ENCODE data around the gene PRKCB. TPM values are rescaled to one million over a fixed set of nuclear protein-coding genes. Genes with fewer than 3 reads are reported as not detected.

PRKCB gene
- total and polyA plus RNA-seq, 2 donors (not counting 1 experiment from before 2014, with no cell fraction given): 0.01 TPM; not detected in 1

- no peak overlapping the region for H2AFZ ChIP-seq (ENCODE audit: low read length)
- no peak overlapping the region for H3K4me3 ChIP-seq (replicated peaks in 1 of 4; ENCODE audit: control extremely low read depth in 1 of 4, insufficient read depth in 1 of 4, low read depth in 3 of 4, low read length in 4 of 4)
- no peaks in the 10 kb centered on the region for H3K36me3 ChIP-seq (ENCODE audit: control insufficient read depth, insufficient read depth, low read length)
- DNase-seq (ENCODE audit: low read depth in 2 of 2): no peak
- no peak for TF ChIP-seq CTCF (conservative IDR thresholded peaks at IDR 0.05 in 1 of 2, IDR thresholded peaks at IDR 0.05 in 1 of 2; ENCODE audit: low read depth in 1 of 2, low read length in 2 of 2)
- no peaks in the 10 kb centered on the region for H3K27me3 ChIP-seq (ENCODE audit: control insufficient read depth, insufficient read depth, low read length)
- no peaks in the 10 kb centered on the region for H3K79me2 ChIP-seq (ENCODE audit: control insufficient read depth, insufficient read depth, low read length)
- no peak overlapping the region for H3K27ac ChIP-seq (ENCODE audit: insufficient read depth, low read length)
- no peaks in the 10 kb centered on the region for H3K4me1 ChIP-seq (ENCODE audit: control insufficient read depth, extremely low read depth, insufficient read depth, low read length)
- no peaks in the 10 kb centered on the region for H3K9me3 ChIP-seq (ENCODE audit: control insufficient read depth, insufficient read depth, low read depth, low read length)
- no peaks in the 10 kb centered on the region for H4K20me1 ChIP-seq (ENCODE audit: control insufficient read depth, extremely low read depth, insufficient read depth, low read length)
- no peak overlapping the region for H3K9ac ChIP-seq (ENCODE audit: insufficient read depth, low read length)
- H3K4me2 ChIP-seq (ENCODE audit: extremely low read depth, insufficient read depth, low read length): no peak overlapping the region
Measured at GRCh38 chr16:23829454-23829853, 6.3 kb upstream of the PRKCB start.

GRCh38 chr16:23830276-23830675 lies 5.5 kb upstream of the PRKCB start:
- DNase-seq (ENCODE audit: low read depth in 2 of 2): no peak
- Histone ChIP-seq H3K4me2 (ENCODE audit: extremely low read depth, insufficient read depth, low read length) (no peak overlapping the region), H3K79me2 (ENCODE audit: control insufficient read depth, insufficient read depth, low read length) (no peaks in the 10 kb centered on the region), H3K9me3 (ENCODE audit: control insufficient read depth, insufficient read depth, low read depth, low read length) (no peaks in the 10 kb centered on the region), H3K27me3 (ENCODE audit: control insufficient read depth, insufficient read depth, low read length) (peaks cover 3% of the 10 kb centered on the region), H3K4me1 (ENCODE audit: control insufficient read depth, extremely low read depth, insufficient read depth, low read length) (no peaks in the 10 kb centered on the region), H3K36me3 (ENCODE audit: control insufficient read depth, insufficient read depth, low read length) (no peaks in the 10 kb centered on the region), H3K4me3 (replicated peaks in 1 of 4; ENCODE audit: control extremely low read depth in 1 of 4, insufficient read depth in 1 of 4, low read depth in 3 of 4, low read length in 4 of 4) (no peak overlapping the region), H2AFZ (ENCODE audit: low read length) (no peak overlapping the region), H3K9ac (ENCODE audit: insufficient read depth, low read length) (no peak overlapping the region), H4K20me1 (ENCODE audit: control insufficient read depth, extremely low read depth, insufficient read depth, low read length) (no peaks in the 10 kb centered on the region), H3K27ac (ENCODE audit: insufficient read depth, low read length) (no peak overlapping the region)
- TF ChIP-seq EZH2 (IDR thresholded peaks at IDR 0.05; ENCODE audit: low read length, missing control alignments) (no peak), CTCF (conservative IDR thresholded peaks at IDR 0.05 in 1 of 2, IDR thresholded peaks at IDR 0.05 in 1 of 2; ENCODE audit: low read depth in 1 of 2, low read length in 2 of 2) (no peak)

GRCh38 chr16:23832882-23833281 lies 2.9 kb upstream of the PRKCB start:
- no peak overlapping the region for H3K9ac ChIP-seq (ENCODE audit: insufficient read depth, low read length)
- no peaks in the 10 kb centered on the region for H3K79me2 ChIP-seq (ENCODE audit: control insufficient read depth, insufficient read depth, low read length)
- H3K4me1 ChIP-seq (ENCODE audit: control insufficient read depth, extremely low read depth, insufficient read depth, low read length): no peaks in the 10 kb centered on the region
- no peaks in the 10 kb centered on the region for H4K20me1 ChIP-seq (ENCODE audit: control insufficient read depth, extremely low read depth, insufficient read depth, low read length)
- H3K4me3 ChIP-seq (replicated peaks in 1 of 4; ENCODE audit: control extremely low read depth in 1 of 4, insufficient read depth in 1 of 4, low read depth in 3 of 4, low read length in 4 of 4): no peak overlapping the region
- no peak overlapping the region for H3K27ac ChIP-seq (ENCODE audit: insufficient read depth, low read length)
- H3K4me2 ChIP-seq (ENCODE audit: extremely low read depth, insufficient read depth, low read length): no peak overlapping the region
- no peak for TF ChIP-seq EZH2 (IDR thresholded peaks at IDR 0.05; ENCODE audit: low read length, missing control alignments)
- no peak for TF ChIP-seq CTCF (conservative IDR thresholded peaks at IDR 0.05 in 1 of 2, IDR thresholded peaks at IDR 0.05 in 1 of 2; ENCODE audit: low read depth in 1 of 2, low read length in 2 of 2)
- peaks cover 12% of the 10 kb centered on the region for H3K27me3 ChIP-seq (ENCODE audit: control insufficient read depth, insufficient read depth, low read length)
- DNase-seq (ENCODE audit: low read depth in 2 of 2): no peak
- H3K36me3 ChIP-seq (ENCODE audit: control insufficient read depth, insufficient read depth, low read length): no peaks in the 10 kb centered on the region
- H2AFZ ChIP-seq (ENCODE audit: low read length): no peak overlapping the region
- H3K9me3 ChIP-seq (ENCODE audit: control insufficient read depth, insufficient read depth, low read depth, low read length): no peaks in the 10 kb centered on the region
